Hepatic stellate cell (primary cell): ENCODE measurements around the gene RIC8B.

Source experiments
- DNase-seq: peaks from one replicate; pipeline ENCODE4 v3.0.0; 2011; ENCODE audit warnings: low spot score

The RIC8B gene

DNA sequence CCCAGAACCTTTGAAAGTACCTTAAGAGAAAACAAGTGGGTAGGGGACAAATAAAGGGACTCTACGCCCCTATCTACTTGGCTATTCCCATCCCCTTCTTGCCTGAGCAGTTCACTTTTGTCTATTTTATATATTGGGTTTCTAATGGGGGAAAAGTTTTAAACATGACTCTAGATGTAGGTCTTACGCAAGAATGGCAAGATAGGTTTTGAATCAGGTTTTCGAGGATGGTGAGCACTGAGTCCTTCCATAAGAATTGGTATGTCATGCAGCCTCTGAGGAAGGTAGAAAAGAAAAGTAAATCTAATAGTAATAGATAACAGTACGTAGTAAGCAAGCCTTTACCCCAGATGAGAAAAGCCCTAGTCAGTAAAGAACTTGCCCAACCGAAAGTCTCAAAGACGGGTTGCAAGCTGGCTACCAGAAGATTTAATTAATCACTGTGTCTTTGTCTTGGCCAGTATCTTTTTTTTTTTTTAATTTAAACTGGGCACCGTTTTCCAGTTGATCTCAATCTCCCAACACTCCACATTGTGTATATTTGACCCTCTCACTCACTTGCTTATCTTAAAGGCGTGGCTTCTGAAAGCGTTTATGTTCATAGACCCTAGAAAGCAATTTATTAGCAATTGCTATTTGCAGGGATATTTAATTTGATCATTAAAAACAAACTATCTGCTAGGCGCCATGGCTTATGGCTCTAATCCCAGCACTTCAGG, 94.7 kb downstream of the RIC8B start:
- DNase-seq = no peak

DNA sequence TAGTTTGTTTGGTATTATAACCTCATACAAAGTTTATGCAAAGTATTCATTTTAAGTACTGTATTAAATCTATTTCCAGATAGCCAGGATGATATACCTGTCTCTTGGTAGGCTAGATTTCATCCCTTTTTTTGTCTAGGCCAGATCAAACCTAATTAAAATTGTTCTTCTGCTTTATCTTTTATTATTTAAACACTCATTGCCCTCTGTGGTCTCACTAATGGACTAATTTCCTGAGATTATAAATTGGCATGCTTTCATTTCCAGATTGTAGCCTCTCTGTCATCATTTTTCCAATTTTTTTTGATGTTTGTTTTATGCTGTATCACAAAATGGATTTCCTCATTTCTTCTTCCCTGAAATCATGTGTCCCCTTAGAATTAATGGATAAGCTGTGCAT, 95.6 kb downstream of the RIC8B start:
- DNase-seq = no peak

GRCh38 chr12:106871477-106871876, 97.0 kb downstream of the RIC8B start:
- DNase-seq = peak; percentile 11

GRCh38 chr12:106873983-106874382, 99.5 kb downstream of the RIC8B start:
- DNase-seq = no peak

- no peak for DNase-seq
These were observed 104.3 kb downstream of the RIC8B start for GRCh38 chr12:106878804-106879203.

DNA sequence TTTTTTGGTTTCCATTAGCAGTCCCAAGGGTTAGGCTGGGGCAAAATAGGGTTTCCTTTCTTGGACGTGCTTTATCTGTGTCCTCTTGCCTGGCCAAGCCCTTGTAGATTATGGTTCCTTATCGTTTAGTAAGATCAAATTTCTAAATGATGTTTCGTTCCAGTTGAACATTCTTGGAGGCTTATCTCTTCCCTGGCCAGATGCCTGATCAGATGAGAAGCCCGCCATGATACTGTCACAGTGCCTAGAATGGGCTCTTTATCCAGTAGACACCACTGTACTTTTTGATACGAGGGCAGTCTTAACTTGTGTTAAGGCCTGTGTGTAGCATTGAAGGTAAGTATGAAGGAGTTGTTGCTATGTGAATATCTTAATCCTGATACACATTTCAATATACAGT, 105.1 kb downstream of the RIC8B start:
- DNase-seq = no peak

- DNase-seq = no peak
These were observed 108.9 kb downstream of the RIC8B start for GRCh38 chr12:106883426-106883825.

- no peak for DNase-seq
These were observed 110.5 kb downstream of the RIC8B start for GRCh38 chr12:106885026-106885425.

GRCh38 chr12:106885541-106886249, 111.2 kb downstream of the RIC8B start:
- DNase-seq = no peak

- DNase-seq = no peak
These were observed 112.5 kb downstream of the RIC8B start for GRCh38 chr12:106886932-106887331.

- DNase-seq = no peak
These were observed 114.0 kb downstream of the RIC8B start for GRCh38 chr12:106888348-106888970.

DNA sequence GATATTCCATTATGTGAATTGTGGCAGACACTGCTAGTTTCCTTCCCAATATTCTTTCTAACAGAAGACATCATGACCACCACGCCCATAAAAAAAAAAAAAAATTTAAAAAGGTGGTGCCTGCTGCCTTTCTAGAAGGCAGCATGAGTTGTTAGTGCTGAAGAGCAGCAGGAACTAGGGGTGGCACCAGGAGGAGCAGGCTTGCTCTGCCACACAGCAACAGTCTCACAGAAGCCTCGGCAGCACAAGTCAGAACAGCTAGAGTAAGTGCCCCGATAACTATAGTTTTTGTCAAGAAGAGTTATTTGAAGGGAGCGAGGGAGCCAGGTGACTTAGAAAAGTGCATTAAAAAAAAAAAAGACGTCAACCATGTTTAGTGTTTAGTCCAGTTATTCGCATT, 114.8 kb downstream of the RIC8B start:
- no peak for DNase-seq

DNA sequence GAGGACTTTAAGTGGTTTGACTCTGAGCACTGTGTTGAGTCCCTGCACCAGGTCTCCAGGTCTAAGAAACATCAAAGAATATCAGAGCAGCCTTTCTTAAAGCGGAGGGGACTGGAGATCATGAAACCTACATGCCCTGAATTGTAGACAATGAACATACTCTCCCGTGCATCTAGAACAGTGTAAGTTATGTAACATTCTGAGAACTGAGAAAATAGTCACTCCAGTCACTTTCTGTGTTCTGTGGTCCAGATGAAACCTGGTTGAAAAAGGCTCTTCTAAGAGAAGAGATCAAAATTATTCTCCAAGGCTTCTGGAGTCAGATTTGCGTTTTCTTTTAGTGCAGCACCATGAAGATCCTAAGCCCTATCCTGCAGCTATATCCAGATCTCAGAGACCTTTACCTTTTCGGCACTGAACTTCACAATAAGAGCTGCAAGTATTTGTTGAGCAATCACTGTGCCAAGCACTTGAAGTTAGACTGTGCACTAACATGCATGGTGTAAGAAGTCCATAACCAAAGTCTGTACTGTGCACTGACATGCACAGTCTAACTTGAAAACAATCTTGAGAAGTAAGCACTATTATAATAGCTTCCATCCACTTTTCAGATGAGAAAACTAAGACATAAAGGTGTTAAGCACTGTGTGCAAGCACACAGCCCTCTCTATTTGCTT, 115.6 kb downstream of the RIC8B start:
- no peak for DNase-seq

DNA sequence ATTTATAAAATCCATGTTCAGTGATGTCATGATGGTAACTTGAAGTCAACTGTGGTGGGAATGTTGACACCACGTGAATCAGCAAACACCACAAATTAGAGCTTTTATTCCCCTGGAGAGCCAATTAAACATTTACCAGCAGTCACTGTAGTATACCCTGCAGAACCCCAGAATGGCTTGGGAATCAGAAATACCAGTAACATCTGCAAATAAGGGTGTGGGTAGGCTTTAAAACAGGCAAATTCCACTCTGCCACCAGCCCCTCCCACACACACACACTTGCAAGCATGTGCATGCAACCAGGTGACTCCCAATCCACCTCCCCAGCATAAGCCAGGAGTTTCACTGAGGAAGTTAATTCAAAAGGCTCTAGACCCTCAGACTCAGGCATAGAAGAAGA, 117.6 kb downstream of the RIC8B start:
- DNase-seq = no peak

GRCh38 chr12:106893451-106893850, 119.0 kb downstream of the RIC8B start:
- DNase-seq = no peak

GRCh38 chr12:106894774-106895173, 120.3 kb downstream of the RIC8B start:
- no peak for DNase-seq

- no peak for DNase-seq
These were observed 122.1 kb downstream of the RIC8B start for GRCh38 chr12:106896603-106897002.

GRCh38 chr12:106897082-106897481, 122.6 kb downstream of the RIC8B start:
- no peak for DNase-seq

- no peak for DNase-seq
These were observed 123.8 kb downstream of the RIC8B start for GRCh38 chr12:106897981-106898901.

DNA sequence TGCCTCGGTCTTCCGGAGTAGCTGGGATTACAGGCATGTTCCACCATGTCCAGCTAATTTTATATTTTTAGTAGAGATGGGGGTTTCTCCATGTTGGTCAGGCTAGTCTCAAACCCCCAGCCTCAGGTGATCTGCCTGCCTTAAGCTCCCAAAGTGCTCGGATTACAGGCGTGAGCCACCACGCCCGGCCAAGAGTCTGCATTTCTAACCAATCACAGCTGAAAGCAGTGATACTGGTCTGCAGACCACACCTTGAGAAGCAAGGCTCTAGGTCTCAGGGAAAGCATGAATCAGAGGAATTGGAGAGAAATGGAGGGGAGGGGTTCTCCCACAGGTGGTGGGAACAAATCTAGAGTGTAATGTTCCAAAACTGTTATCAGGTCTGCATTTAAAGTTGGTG, 126.1 kb downstream of the RIC8B start:
- DNase-seq = no peak

GRCh38 chr12:106901276-106901675, 126.8 kb downstream of the RIC8B start:
- no peak for DNase-seq

DNA sequence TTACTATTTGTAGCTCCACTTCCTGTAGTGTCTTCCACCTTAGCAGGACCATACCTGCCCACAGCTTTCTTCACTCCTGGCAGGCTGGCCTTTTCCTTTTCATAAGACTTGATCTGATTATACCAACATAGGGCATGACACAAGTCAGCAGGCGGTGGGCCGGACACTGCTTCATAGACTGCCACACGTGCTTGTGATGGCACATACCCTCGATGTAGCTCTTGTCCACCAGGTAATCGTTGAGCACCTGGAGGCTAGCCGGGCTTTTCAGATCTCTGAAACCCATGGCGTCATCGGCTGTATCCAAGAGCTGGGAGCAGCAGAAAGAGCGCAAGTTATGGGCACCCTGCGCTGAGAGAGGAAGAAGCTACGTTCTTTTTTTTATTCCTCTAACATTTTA, 127.6 kb downstream of the RIC8B start:
- DNase-seq = no peak
